ENCODE results near the gene GALNTL6. TPM values are rescaled to one million over a fixed set of nuclear protein-coding genes. Genes with fewer than 3 reads are reported as not detected.

Gene GALNTL6
- total and polyA plus RNA-seq, 2 experiments from 2014 or later, result 0.38 to 0.40 TPM

DNA sequence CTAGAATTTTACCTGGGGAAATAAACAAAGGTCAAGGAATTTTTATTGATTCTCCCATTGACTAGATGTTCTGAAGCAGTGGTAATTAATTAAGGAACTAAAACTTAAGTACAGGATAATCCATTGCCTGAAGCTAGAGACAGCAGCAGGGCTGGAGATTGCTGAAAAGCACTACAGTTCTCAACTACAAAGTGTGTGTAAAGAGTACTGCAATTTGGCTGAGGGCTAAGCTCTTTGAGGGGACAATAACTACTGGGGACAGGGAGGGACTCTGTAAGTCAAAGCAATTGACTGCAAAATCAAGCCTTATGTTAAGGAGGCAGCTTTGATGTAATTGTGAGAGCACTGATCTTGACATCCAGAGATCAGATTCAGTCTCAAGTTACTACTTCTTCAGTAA lies 260.4 kb downstream of the GALNTL6 start:
- no peaks in the 10 kb centered on the region for H3K36me3 ChIP-seq (ENCODE audit: insufficient read depth)
- no peaks in the 10 kb centered on the region for H3K27me3 ChIP-seq (ENCODE audit: insufficient read depth)
- H3K4me1 ChIP-seq (ENCODE audit: insufficient read depth), result peaks cover 35% of the 10 kb centered on the region
- DNase-seq (ENCODE audit: low spot score) (no peak), ATAC-seq (no peak)
- peaks cover 24% of the 10 kb centered on the region for H3K4me1 Mint-ChIP-seq
- H3K36me3 Mint-ChIP-seq (ENCODE audit: low read depth), result peaks cover 13% of the 10 kb centered on the region; the same call in 2 of the 3 replicates
- TF ChIP-seq EZH2 (IDR thresholded peaks at IDR 0.05; ENCODE audit: low read depth, unreplicated experiment) (no peak), EZH2phosphoT487 (IDR thresholded peaks at IDR 0.05; ENCODE audit: unreplicated experiment) (no peak), CREB1 (CRISPR knock-in tag; IDR thresholded peaks at IDR 0.05; ENCODE audit: low read depth) (no peak), NANOG (IDR thresholded peaks at IDR 0.05; ENCODE audit: borderline replicate concordance) (no peak), JUNB (IDR thresholded peaks at IDR 0.05; ENCODE audit: unreplicated experiment) (no peak)
- TF ChIP-seq, protein P1, sequence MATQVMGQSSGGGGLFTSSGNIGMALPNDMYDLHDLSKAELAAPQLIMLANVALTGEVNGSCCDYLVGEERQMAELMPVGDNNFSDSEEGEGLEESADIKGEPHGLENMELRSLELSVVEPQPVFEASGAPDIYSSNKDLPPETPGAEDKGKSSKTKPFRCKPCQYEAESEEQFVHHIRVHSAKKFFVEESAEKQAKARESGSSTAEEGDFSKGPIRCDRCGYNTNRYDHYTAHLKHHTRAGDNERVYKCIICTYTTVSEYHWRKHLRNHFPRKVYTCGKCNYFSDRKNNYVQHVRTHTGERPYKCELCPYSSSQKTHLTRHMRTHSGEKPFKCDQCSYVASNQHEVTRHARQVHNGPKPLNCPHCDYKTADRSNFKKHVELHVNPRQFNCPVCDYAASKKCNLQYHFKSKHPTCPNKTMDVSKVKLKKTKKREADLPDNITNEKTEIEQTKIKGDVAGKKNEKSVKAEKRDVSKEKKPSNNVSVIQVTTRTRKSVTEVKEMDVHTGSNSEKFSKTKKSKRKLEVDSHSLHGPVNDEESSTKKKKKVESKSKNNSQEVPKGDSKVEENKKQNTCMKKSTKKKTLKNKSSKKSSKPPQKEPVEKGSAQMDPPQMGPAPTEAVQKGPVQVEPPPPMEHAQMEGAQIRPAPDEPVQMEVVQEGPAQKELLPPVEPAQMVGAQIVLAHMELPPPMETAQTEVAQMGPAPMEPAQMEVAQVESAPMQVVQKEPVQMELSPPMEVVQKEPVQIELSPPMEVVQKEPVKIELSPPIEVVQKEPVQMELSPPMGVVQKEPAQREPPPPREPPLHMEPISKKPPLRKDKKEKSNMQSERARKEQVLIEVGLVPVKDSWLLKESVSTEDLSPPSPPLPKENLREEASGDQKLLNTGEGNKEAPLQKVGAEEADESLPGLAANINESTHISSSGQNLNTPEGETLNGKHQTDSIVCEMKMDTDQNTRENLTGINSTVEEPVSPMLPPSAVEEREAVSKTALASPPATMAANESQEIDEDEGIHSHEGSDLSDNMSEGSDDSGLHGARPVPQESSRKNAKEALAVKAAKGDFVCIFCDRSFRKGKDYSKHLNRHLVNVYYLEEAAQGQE (IDR thresholded peaks at IDR 0.05; ENCODE audit: unreplicated experiment), result no peak
- TF ChIP-seq, protein P2, sequence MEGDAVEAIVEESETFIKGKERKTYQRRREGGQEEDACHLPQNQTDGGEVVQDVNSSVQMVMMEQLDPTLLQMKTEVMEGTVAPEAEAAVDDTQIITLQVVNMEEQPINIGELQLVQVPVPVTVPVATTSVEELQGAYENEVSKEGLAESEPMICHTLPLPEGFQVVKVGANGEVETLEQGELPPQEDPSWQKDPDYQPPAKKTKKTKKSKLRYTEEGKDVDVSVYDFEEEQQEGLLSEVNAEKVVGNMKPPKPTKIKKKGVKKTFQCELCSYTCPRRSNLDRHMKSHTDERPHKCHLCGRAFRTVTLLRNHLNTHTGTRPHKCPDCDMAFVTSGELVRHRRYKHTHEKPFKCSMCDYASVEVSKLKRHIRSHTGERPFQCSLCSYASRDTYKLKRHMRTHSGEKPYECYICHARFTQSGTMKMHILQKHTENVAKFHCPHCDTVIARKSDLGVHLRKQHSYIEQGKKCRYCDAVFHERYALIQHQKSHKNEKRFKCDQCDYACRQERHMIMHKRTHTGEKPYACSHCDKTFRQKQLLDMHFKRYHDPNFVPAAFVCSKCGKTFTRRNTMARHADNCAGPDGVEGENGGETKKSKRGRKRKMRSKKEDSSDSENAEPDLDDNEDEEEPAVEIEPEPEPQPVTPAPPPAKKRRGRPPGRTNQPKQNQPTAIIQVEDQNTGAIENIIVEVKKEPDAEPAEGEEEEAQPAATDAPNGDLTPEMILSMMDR (conservative IDR thresholded peaks at IDR 0.05; ENCODE audit: low read depth in 2 of 2), result no peak
- TF ChIP-seq, protein P3, sequence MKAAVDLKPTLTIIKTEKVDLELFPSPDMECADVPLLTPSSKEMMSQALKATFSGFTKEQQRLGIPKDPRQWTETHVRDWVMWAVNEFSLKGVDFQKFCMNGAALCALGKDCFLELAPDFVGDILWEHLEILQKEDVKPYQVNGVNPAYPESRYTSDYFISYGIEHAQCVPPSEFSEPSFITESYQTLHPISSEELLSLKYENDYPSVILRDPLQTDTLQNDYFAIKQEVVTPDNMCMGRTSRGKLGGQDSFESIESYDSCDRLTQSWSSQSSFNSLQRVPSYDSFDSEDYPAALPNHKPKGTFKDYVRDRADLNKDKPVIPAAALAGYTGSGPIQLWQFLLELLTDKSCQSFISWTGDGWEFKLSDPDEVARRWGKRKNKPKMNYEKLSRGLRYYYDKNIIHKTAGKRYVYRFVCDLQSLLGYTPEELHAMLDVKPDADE (IDR thresholded peaks at IDR 0.05), result no peak
- TF ChIP-seq, protein P4, sequence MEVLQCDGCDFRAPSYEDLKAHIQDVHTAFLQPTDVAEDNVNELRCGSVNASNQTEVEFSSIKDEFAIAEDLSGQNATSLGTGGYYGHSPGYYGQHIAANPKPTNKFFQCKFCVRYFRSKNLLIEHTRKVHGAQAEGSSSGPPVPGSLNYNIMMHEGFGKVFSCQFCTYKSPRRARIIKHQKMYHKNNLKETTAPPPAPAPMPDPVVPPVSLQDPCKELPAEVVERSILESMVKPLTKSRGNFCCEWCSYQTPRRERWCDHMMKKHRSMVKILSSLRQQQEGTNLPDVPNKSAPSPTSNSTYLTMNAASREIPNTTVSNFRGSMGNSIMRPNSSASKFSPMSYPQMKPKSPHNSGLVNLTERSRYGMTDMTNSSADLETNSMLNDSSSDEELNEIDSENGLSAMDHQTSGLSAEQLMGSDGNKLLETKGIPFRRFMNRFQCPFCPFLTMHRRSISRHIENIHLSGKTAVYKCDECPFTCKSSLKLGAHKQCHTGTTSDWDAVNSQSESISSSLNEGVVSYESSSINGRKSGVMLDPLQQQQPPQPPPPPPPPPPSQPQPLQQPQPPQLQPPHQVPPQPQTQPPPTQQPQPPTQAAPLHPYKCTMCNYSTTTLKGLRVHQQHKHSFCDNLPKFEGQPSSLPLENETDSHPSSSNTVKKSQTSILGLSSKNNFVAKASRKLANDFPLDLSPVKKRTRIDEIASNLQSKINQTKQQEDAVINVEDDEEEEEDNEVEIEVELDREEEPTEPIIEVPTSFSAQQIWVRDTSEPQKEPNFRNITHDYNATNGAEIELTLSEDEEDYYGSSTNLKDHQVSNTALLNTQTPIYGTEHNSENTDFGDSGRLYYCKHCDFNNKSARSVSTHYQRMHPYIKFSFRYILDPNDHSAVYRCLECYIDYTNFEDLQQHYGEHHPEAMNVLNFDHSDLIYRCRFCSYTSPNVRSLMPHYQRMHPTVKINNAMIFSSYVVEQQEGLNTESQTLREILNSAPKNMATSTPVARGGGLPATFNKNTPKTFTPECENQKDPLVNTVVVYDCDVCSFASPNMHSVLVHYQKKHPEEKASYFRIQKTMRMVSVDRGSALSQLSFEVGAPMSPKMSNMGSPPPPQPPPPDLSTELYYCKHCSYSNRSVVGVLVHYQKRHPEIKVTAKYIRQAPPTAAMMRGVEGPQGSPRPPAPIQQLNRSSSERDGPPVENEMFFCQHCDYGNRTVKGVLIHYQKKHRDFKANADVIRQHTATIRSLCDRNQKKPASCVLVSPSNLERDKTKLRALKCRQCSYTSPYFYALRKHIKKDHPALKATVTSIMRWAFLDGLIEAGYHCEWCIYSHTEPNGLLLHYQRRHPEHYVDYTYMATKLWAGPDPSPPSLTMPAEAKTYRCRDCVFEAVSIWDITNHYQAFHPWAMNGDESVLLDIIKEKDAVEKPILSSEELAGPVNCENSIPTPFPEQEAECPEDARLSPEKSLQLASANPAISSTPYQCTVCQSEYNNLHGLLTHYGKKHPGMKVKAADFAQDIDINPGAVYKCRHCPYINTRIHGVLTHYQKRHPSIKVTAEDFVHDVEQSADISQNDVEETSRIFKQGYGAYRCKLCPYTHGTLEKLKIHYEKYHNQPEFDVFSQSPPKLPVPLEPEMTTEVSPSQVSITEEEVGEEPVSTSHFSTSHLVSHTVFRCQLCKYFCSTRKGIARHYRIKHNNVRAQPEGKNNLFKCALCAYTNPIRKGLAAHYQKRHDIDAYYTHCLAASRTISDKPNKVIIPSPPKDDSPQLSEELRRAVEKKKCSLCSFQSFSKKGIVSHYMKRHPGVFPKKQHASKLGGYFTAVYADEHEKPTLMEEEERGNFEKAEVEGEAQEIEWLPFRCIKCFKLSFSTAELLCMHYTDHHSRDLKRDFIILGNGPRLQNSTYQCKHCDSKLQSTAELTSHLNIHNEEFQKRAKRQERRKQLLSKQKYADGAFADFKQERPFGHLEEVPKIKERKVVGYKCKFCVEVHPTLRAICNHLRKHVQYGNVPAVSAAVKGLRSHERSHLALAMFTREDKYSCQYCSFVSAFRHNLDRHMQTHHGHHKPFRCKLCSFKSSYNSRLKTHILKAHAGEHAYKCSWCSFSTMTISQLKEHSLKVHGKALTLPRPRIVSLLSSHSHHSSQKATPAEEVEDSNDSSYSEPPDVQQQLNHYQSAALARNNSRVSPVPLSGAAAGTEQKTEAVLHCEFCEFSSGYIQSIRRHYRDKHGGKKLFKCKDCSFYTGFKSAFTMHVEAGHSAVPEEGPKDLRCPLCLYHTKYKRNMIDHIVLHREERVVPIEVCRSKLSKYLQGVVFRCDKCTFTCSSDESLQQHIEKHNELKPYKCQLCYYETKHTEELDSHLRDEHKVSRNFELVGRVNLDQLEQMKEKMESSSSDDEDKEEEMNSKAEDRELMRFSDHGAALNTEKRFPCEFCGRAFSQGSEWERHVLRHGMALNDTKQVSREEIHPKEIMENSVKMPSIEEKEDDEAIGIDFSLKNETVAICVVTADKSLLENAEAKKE (CRISPR knock-in tag; IDR thresholded peaks at IDR 0.05), result no peak
- no peaks in the 10 kb centered on the region; the same call in 1 of the 2 replicates for H3K9me2 ChIP-seq (ENCODE audit: insufficient read depth)
- no peak overlapping the region for H3K27ac Mint-ChIP-seq
- H3K4me3 Mint-ChIP-seq, result no peak overlapping the region
- H3K4me2 ChIP-seq, result no peak overlapping the region
- no peak overlapping the region for H2AFZ ChIP-seq
- H3K9me3 Mint-ChIP-seq, result no peaks in the 10 kb centered on the region; the same call in 2 of the 3 replicates
- no peaks in the 10 kb centered on the region for H3F3A ChIP-seq (replicated peaks; ENCODE audit: low read depth)
- H3K27me3 Mint-ChIP-seq (ENCODE audit: insufficient read depth, low read depth, poor library complexity), result no peaks in the 10 kb centered on the region
- no peak overlapping the region for H3K27ac ChIP-seq (ENCODE audit: low read depth)
- no peaks in the 10 kb centered on the region for H4K20me1 ChIP-seq (replicated peaks; ENCODE audit: insufficient read depth)
- no peak overlapping the region for H3K4me3 ChIP-seq
- no peaks in the 10 kb centered on the region for H3K79me2 ChIP-seq (replicated peaks; ENCODE audit: insufficient read depth)
